Measurements from ENCODE around the gene KLHL30.

The KLHL30 gene

DNA sequence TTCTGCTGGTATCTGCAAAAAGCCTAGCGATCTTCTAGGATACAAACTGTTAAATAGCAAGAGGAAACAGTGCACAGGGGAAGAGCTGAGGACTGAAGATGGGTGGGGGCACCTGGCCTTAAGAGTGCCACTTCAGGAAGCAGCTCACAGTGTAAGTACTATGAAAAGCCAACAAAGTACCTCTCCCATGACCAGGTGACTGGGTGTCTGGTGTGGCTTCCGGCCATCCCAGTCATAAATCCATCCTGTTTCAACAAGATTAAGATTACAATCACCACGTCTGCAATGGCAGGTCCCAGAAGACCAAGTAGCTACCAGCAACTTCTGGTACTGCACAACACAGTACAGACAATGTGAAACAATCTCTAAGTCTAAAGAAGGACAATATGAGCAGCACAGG lies 36.2 kb downstream of the KLHL30 start:
- TF ChIP-seq TAF1 (IDR thresholded peaks at IDR 0.05; ENCODE audit: borderline replicate concordance, insufficient read depth, low read length): no peak
- no peak for TF ChIP-seq FOXP2 (optimal IDR thresholded peaks at IDR 0.05; ENCODE audit: borderline replicate concordance, extremely low read depth, extremely low read length, insufficient read depth)
- TF ChIP-seq, protein P1, sequence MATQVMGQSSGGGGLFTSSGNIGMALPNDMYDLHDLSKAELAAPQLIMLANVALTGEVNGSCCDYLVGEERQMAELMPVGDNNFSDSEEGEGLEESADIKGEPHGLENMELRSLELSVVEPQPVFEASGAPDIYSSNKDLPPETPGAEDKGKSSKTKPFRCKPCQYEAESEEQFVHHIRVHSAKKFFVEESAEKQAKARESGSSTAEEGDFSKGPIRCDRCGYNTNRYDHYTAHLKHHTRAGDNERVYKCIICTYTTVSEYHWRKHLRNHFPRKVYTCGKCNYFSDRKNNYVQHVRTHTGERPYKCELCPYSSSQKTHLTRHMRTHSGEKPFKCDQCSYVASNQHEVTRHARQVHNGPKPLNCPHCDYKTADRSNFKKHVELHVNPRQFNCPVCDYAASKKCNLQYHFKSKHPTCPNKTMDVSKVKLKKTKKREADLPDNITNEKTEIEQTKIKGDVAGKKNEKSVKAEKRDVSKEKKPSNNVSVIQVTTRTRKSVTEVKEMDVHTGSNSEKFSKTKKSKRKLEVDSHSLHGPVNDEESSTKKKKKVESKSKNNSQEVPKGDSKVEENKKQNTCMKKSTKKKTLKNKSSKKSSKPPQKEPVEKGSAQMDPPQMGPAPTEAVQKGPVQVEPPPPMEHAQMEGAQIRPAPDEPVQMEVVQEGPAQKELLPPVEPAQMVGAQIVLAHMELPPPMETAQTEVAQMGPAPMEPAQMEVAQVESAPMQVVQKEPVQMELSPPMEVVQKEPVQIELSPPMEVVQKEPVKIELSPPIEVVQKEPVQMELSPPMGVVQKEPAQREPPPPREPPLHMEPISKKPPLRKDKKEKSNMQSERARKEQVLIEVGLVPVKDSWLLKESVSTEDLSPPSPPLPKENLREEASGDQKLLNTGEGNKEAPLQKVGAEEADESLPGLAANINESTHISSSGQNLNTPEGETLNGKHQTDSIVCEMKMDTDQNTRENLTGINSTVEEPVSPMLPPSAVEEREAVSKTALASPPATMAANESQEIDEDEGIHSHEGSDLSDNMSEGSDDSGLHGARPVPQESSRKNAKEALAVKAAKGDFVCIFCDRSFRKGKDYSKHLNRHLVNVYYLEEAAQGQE (IDR thresholded peaks at IDR 0.05; ENCODE audit: insufficient read depth in 1 of 2, low read depth in 2 of 2, low read length in 2 of 2): no peak
- TF ChIP-seq POLR2AphosphoS5 (IDR thresholded peaks at IDR 0.05; ENCODE audit: low read depth, low read length): no peak

DNA sequence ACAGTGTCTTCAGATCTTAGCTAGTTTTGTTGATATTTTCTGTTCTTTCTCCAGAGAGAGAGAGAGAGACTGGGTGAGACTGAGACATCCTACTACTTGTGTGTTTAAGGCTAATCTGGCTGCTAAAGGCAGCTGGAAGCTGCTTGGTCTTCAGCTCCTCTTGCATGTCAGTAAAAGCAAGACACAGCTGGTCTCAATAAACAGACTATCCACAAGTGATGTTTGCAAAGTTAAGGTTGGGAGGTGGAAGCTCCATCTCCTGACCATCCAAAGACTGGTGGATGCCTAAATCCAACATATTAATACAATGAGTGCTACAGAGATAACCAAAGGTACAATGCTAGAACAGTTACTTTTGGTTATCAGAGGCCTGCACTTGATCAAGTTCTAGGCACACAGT lies 38.1 kb downstream of the KLHL30 start:
- TF ChIP-seq FOXP2 (optimal IDR thresholded peaks at IDR 0.05; ENCODE audit: borderline replicate concordance, extremely low read depth, extremely low read length, insufficient read depth): no peak
- TF ChIP-seq POLR2AphosphoS5 (IDR thresholded peaks at IDR 0.05; ENCODE audit: low read depth, low read length): no peak
- TF ChIP-seq, protein P1 (IDR thresholded peaks at IDR 0.05; ENCODE audit: insufficient read depth in 1 of 2, low read depth in 2 of 2, low read length in 2 of 2): no peak
- TF ChIP-seq TAF1 (IDR thresholded peaks at IDR 0.05; ENCODE audit: borderline replicate concordance, insufficient read depth, low read length): no peak
- TF ChIP-seq SIN3A (IDR thresholded peaks at IDR 0.05; ENCODE audit: borderline replicate concordance, insufficient read depth, low read length): no peak

DNA sequence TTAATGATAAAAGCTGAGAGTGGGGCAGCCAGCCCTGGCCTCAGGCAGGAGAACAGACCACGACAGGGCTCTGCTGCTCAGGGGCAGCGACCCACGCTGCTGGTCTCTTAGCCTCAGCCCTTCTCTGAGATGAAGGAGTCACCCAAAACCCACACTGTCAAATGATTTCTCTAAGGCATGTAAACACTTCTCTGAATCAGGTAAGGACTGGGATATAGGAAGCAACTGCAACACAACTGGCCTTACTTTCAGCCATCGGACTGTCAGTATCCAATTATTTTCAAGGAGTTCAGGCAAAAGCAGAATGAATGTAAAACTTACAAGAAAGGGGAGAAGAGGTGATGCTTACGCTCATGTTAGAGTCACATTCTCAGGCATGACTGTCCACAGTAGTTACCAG lies 42.1 kb downstream of the KLHL30 start:
- TF ChIP-seq FOXP2 (optimal IDR thresholded peaks at IDR 0.05; ENCODE audit: borderline replicate concordance, extremely low read depth, extremely low read length, insufficient read depth): no peak
- TF ChIP-seq TAF1 (IDR thresholded peaks at IDR 0.05; ENCODE audit: borderline replicate concordance, insufficient read depth, low read length): no peak
- TF ChIP-seq, protein P1 (IDR thresholded peaks at IDR 0.05; ENCODE audit: insufficient read depth in 1 of 2, low read depth in 2 of 2, low read length in 2 of 2): no peak
- no peak for TF ChIP-seq SIN3A (IDR thresholded peaks at IDR 0.05; ENCODE audit: borderline replicate concordance, insufficient read depth, low read length)
- TF ChIP-seq POLR2AphosphoS5 (IDR thresholded peaks at IDR 0.05; ENCODE audit: low read depth, low read length): no peak

DNA sequence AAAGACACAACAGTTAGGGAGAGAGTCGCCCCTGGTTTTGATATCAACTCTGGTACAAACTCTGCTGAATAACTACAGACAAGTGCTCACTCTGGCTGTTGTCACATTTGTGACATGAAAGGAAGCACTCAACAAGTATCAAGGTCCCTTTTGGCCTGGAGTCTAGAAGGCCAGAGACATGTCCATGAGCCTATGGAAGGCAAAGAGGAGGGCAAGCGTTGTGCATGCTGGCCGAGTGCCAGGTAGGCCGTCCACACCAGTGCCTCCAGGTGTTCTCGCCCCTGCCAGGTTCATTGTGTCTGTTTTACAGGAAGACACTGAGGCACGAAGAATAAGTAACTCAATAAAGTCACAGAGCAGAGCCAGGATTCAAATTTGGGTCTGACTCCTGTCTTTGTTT lies 43.9 kb downstream of the KLHL30 start:
- no peak for TF ChIP-seq TAF1 (IDR thresholded peaks at IDR 0.05; ENCODE audit: borderline replicate concordance, insufficient read depth, low read length)
- no peak for TF ChIP-seq SIN3A (IDR thresholded peaks at IDR 0.05; ENCODE audit: borderline replicate concordance, insufficient read depth, low read length)
- TF ChIP-seq FOXP2 (optimal IDR thresholded peaks at IDR 0.05; ENCODE audit: borderline replicate concordance, extremely low read depth, extremely low read length, insufficient read depth): no peak

DNA sequence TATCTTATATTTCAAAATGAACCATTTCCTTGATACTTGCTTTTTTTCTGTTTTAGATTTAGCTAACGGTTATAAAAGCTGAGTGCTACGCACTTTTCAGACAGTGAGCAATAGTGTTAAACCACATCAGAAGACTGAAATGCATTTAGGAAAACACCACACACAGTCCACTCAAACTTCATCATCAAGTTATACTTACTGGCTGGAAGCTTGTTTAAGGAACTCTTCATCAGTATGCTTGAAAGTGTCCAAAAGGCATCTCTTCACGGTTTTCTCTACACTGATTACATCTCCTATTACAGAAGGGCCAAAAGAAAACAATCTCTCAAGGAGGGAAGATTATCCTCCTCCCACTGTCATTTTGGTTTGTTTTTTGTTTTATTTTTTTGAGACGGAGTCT lies 45.4 kb downstream of the KLHL30 start:
- TF ChIP-seq SIN3A (IDR thresholded peaks at IDR 0.05; ENCODE audit: borderline replicate concordance, insufficient read depth, low read length) (no peak), POLR2AphosphoS5 (IDR thresholded peaks at IDR 0.05; ENCODE audit: low read depth, low read length) (no peak), FOXP2 (optimal IDR thresholded peaks at IDR 0.05; ENCODE audit: borderline replicate concordance, extremely low read depth, extremely low read length, insufficient read depth) (no peak), TAF1 (IDR thresholded peaks at IDR 0.05; ENCODE audit: borderline replicate concordance, insufficient read depth, low read length) (no peak)
- TF ChIP-seq, protein P1 (IDR thresholded peaks at IDR 0.05; ENCODE audit: insufficient read depth in 1 of 2, low read depth in 2 of 2, low read length in 2 of 2): no peak

Data from PFSK-1 (cell line).